Measurements from ENCODE around the gene PUM2.

Gene PUM2

DNA sequence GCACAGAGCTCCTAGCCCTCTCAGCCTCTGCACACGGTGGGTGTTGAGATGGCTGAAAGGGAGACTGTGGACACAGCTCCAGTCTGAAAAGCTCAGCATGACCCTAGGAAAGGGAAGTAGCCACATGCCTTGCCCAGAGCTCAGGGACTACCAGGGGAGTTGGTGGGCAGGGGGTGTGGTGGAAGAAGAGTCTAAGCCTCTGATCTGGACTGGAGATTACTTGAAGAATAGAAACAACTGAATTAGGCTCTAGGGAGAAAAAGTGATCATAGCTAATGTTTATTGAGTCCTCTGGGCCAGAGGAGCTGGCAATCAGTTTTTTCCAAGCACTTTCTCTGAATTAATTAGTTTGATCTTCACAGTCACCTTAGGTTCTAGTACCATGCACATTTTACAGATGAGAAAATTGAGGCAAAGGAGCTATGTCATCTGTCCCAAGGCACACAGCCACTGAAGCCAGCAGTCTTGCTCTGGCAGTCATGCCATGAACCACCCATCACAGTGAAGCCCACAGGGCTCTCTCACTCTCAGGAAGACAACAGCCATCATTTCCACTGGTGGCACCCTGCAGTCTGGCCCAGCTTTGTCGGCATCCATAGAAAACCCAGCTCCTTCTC is 136.0 kb downstream of the PUM2 start:
- DNase-seq: no peak

DNA sequence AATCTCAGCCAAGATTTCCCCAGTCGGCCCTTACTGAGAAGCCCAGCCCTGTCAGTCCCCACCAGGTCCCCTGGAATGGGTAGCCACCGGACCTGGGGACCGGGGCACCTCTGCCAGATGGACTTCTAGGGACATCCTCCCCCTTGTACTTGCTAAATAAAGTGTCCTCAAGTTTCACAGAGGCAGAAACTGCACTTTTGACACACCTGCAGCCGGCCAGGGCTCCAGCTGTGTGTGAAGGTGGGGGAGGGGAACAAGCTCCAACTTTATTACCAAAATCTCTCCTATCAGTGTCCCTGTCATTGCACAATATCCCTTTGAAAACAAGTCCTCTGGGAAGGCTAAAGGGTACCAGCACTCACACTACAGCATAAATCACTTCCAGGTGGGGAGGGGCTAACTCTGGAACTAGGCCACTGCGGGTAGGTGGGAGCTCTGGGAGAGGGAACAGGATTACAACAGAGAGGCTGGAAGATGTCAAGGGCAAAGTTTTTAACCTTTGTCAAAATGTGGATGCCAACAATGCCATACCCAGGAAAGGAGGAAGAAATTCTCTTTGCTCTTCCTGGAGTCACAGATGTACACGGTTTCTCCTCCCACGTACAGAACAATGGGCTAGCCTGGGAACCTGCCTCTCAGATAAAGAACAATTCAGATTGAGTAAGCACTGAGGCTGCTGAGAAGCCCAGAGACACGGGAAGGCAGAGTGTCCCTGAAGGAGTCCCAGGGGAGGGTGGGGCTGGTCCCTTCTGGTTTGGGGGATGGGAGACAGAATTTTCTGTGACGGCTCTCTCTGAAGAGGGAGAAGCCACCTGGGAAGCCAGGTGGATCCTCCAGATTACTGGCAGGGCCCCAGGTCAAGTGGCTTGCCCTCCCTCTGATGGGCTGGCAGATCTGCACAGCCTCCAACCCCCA is 136.7 kb downstream of the PUM2 start:
- no peak for DNase-seq

DNA sequence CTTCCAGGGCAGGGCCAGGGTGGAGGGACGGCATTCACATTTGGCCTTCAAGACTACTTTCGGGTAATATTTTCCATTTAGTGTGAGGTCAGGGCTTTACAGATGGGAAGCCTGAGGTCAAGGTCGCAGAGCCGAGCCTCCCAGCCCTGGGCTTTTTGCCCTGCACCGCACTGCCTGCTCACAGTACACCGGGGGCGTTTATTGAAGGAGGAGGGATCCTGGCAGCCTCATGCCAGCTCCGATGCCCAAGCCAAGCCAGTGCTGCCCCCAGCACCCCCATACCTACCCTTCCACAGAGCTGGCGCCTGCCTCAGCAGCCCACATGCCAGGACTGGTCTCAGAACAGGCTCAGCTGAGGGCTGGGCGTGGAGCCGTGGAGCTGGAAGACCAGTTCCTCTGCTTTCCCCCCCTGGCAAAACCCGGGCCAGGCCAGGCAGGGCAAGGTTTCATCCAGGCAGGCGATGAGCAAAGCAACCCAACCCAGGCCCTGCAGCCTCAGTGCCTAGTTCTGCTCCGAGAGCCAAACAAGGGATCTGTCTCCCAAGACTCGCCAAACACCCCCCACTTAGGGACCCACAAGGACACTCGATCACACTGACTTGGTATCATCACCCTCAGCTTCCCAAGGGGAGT is 137.7 kb downstream of the PUM2 start:
- DNase-seq: no peak

DNA sequence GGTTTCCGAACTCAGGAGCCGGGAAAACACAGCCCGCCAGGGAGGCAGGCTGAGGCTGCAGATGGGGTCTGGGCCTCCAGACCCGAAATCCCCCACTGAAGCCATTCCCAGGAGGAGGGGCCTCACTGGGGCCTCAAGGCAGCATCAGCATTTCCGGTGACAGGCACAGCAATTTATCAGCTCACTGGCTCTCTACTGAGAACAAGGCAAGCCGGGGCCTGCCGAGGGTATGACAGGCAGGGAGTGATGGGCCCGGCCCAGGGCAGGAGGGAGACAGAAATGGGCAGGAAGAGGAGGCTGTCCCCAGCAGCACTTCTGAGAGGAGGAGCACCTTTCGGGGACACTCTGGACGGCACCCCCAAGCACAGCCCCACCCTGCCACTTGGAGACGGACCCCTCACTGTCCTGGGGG is 138.2 kb downstream of the PUM2 start:
- DNase-seq: no peak

DNA sequence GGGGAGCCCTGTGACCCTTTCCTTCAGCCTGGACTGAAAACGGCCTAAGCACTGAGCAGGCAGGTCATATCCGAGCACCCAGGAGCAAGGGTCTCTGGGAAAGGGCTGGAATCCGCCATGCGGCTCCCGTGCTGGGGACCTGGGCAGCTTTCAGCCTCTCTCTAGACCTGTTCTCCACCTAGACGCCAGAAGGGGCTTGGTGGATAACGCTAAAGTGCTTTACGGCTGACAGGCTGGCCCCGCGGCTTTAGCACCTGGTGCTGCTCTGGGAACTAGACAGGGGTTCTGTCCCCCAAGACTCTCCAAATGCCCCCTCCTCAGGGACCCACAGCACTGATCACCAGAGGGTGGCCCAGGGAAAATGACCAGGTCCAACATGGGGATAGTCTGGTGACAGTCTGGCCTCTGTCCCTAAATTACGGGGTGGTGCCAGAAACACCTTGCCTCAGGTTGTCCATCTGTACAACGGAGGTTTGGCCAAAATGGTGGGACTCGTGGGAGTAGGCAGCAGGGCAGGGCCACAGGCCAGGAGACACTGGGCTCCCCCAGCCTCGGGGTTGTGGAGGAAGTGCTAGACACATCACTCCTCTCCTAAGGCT is 138.7 kb downstream of the PUM2 start:
- no peak for DNase-seq

DNA sequence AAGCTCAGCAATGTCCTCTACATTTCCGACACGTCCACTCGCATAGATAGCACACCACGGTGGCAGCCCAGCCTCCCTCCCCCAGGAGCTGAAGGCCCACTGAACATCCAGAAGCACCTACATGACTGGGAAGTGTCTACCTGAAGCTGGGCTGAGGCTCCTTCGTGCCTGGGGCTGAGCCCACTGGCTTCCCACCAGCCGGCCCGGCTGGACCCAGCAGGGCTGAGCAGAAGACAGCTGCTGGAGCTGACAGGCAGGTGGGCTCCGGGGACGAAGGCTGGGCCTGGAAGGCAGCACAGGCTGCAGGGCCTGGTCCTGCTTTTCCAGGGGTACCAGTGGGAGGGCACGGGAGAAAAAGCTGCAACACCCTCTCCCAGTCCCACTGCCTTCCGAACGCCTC is 139.2 kb downstream of the PUM2 start:
- no peak for DNase-seq

- no peak for DNase-seq
Observed at GRCh38 chr2:20210462-20210861, 140.2 kb downstream of the PUM2 start.

DNA sequence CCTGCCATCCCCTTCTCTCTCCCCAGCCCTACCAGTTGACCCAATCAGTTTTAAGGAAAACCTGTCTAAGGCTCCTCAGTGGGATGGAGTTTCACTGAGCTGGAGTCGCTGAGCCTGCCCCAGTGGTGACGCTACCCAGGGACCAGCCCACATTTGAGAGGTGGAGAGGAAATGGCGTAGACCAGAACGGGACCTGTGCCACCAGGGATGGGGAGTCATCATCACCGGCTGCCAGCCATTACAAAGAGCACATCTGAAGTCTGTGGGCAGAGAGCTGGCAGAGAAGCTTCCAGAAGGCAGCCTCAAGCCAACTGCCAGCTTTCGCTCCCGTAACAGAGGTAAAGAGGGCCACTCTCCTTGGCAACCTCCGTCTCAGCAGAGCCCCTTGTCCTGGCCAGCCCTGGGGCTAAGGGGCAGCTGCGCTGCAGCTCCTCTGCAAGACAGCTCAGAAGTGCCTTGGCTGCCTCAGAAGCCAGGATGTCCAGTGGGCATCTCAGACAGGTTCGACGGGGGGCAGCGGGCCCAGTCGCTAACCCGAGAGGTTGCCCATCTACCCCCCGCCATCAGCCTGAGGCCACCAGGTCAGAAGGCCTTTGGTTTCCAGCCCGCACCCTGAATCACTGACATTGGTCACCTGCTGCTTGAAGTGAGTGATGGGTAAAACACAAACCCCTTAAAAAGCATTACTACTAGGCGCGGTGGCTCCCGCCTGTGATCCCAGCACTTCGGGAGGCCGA is 141.1 kb downstream of the PUM2 start:
- no peak for DNase-seq

DNA sequence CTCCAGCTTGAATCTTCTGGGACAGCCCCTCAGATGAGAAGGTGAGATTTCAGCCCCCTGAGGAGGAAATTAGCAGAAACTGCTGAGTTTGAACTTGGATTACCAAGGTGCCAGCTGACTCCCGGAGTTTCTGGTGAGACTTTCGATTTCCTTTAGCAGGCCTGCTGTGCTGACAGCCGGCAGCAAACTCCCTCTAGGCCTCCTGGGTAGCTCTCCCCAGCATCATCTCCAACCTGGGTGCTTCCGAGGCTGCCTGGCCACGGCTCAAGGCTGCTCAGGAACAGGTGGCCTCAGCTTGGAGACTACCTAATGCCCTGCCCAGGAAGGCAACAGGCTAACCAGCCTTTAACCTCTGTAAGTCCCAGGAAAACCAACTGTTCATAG is 142.2 kb downstream of the PUM2 start:
- no peak for DNase-seq

GRCh38 chr2:20207051-20207450 is 143.6 kb downstream of the PUM2 start:
- no peak for DNase-seq

DNA sequence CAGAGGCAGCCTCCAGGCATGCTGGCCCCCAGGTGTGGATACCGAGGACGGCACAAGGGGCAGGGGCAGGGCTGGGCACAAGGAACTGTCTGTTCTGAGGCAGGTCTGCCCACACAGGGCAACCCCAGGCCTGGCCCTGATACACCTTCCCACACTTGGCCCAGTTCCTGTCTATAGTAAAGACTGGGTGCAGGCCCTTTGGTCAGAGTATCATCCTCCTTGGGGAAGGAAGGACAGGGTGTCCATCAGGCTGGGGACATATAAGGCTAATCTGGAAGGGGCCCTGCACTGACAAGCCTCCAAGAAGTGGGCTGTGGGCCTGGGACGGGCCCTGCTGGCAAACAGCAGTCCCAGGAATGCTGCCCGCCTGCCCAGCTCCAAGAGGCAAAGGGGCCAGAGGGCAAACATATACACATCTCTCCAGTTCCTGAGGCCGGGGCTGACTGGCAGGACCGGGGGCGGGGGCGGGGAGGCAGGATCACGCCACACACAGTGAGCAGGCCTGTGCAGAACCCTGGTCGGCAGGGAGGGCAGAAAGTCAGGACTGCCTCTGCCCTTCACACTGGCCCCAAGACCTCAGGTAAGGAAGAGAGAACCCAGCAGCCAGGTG is 144.6 kb downstream of the PUM2 start:
- no peak for DNase-seq

GRCh38 chr2:20205069-20205468 is 145.6 kb downstream of the PUM2 start:
- DNase-seq: no peak

DNA sequence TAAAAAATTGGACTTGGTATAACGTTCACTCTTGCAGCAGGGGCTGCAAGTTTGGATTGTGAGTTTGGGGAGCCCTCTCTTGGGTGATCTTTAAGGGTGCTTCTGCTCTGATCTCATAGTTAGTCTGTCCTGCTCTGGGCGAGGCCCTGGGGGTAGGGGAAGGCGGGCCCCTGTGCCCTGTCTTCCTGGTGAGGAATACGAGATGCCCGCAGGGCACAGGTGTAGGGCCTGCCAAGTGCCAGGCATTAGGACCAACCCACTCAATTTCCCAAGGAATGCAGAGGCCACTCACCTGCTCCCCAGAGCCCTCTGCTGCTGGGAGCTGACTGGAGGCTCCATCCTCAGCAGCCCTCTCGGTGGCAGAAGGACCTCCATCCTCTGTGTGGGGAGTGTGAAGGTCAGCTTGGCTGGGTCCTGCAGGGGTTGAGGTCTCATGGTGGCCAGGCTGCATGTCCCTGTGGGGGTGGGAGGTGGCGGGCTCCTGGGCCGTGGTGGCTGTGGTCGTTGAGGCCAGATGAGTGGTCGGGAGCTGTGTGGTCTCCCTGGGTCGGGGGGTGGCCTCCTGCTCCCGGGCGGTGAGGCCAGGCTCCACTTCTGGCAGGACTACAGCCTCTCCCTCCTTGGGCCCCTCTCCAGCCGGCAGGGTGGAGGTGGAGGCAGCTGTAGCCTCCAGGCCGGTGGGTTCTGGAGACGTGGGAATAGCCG is 147.0 kb downstream of the PUM2 start:
- no peak for DNase-seq

GRCh38 chr2:20203072-20203471 is 147.6 kb downstream of the PUM2 start:
- DNase-seq: no peak

GRCh38 chr2:20201671-20202070 is 149.0 kb downstream of the PUM2 start:
- DNase-seq: no peak

DNA sequence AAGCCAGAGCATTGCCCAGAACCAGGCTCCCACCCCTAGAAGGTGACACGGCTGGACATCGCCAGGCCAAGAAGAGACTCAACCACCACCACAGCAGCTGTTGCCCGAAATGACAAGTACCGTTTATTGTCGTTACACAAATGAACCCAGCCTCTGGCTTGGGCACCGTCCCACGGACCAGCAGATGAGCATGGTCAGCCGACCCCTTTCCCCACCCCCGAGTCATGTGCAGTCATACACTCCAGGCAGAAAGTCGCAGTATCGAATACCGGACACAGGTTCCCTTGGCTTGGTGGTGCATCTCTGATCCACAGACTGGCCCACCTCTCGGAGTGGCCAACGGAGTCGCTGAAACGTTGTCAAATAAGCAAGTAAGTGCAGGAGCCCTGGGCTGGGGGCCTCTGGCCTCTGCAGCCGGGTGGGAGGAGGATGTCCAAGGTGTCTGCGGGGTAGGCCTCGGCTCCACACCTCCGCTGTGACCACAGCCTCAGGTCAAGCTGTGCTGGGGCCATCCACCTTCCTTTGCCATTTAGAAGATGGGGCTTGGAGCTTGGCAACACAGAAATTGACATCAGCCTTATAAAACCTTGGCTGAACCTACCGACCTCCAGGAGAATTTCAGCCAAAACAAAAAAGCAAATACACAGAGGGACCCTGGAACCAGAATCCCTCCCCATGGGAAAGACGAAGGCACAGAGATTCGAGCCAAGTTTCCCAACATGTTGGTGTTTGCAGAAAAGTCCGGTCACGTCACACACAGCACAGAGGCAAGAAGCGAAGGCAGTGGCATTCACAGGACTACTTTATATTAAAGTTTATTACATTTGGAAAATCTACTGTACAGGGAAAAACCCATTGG is 149.7 kb downstream of the PUM2 start:
- no peak for DNase-seq

GRCh38 chr2:20199633-20200270 is 150.9 kb downstream of the PUM2 start:
- no peak for DNase-seq

GRCh38 chr2:20198796-20199632 is 151.6 kb downstream of the PUM2 start:
- no peak for DNase-seq

Measured in activated naive CD4-positive, alpha-beta T cell (primary cell).